Hematopoietic multipotent progenitor cell treated with erythropoietin and hydrocortisone succinate and interleukin-3 and kit ligand, for 15 days (in vitro differentiated cells): ENCODE measurements around the gene DCLRE1B.

ENCODE experiments used
- DNase-seq: peaks from one replicate; pipeline ENCODE4 v3.0.0-alpha.2; 2015; ENCODE audit warnings: low spot score

Gene DCLRE1B

DNA sequence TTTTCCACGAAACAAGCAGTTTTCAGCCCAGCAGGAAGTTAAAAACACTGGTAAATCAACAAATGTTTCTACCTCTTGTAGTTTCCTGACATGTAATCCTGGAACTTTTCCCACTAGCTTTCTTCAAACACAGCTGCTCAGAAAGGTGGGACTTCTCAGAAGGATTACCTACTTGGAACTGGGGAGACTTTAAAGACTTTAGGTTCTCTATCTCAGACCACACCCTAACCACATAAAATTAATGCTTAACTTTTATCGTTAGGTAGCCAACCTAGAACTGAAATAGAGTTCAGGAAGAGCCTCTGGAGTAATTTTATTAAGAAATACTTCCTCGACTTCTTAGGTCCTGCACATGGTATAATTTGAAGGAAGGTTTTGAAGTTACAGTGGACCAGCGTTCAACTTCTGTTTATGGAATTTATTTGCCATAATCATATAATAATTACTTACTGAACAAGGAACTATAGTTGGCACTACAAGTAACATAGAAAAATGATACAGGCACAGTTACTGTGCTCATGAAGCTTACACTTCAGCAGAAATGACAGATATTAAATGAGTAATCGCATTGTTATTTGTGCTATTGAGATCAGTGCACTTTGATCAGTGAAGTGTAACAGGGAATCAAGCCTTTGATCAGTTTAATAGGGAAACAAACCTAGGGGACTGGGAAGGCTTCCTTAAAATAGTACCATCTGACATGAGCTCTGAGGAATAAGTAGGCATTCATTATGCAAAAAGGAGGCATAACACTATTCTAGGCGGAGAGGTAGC is 17.5 kb upstream of the DCLRE1B start, which contains the start of gene BCL2L15:
Gene BCL2L15, minus strand, starts transcription at position 180 of the 774 bp plus-strand sequence. CDS start 206 bp downstream, outside the sequence.
- DNase-seq, result no peak

DNA sequence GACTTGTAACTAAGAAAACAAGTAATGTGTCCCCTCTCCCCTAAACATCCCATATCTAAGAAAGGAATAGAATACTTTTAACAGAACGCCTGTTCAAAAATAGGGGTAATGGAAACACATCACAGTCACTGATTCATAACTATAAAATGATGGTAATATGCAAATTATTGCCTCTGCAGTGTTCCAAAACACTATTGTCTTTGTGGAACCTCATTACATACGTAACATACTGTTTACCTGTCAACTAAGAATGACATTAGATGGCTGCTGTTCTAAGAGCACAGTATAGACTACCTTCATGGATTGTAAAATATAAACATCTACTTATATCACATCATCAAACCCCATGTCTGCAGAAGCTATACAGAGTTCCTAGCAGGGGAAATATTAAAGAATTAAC is 14.3 kb upstream of the DCLRE1B start:
- DNase-seq, result no peak

DNA sequence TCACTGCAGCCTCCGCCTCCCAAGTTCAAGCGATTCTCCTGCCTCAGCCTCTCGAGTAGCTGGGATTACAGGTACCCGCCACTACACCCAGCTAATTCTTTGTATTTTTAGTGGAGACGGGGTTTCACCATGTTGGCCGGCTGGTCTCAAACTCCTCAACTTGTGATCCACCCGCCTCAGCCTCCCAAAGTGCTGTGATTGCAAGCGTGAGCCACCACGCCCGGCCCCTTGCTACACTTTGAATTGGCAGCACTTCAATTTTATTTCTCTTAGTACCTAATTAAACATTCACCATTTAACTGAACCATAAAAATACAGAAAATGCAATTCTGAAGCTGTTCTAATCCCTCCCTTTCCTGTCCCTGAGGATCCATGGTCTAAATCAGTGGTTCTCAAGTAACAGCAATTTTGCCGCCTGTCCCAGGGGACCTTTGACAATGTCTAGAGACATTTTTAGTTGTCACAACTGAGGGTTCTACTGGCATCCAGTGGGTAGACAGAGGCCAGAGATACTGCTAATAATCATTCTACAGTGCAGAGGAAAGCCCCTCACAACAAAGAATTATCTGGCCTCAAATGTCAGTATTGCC is 13.4 kb upstream of the DCLRE1B start:
- DNase-seq, result no peak

DNA sequence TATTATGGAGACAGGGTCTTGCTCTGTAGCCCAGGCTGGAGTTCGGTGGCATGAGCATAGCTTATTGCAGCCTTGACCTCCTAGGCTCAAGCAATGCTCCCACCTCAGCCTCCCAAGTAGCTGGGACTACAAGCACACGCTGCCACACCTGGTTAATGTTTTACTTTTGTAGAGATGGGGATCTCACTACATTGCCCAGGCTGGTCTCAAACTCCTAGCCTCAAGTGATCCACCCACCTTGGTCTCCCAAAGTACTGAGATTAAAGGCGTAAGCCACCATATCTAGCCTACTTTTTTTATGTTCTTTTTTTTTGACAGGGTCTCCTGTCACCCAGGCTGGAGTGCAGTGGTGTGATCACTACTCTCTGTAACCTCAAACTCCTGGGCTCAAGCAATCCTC is 11.9 kb upstream of the DCLRE1B start:
- DNase-seq, result no peak

DNA sequence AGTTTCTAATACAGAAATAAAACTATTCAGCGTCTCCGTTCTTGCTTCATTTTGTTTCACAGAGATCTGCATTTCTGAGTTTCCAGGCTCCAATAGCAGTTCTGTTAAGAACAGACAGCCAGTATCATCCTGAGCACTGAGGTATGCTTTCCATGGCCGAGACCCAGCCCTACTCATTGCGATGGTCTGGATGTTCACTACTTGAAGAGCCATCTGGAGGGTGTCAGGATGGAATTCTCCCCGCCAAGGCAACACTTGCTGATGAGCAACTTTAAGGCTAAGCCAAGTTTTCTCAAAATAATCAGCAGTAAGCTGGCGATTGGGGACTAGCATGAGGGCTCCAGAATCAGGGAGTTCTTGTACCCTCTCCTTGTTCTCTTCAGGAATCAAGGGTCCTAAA is 10.0 kb upstream of the DCLRE1B start:
- DNase-seq, result no peak

DNA sequence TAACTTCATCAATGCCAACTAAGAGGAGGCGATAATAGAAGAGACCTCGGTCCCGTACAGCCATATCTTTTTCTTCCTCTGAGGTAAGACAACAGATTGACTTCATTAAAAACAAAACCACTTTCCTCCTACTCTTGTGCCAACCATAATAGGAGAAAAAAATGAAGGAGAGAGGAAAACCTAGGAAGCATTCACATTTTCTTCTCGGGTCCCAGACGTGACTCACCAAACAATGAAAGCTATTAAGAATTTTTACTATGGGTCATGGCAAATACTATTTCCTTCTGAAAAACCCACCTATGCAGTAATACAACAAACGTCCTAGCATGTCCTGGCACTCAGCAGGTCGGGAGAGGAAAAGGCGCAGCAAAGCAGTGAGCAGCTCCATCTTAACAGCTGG is 9.2 kb upstream of the DCLRE1B start:
- no peak for DNase-seq

DNA sequence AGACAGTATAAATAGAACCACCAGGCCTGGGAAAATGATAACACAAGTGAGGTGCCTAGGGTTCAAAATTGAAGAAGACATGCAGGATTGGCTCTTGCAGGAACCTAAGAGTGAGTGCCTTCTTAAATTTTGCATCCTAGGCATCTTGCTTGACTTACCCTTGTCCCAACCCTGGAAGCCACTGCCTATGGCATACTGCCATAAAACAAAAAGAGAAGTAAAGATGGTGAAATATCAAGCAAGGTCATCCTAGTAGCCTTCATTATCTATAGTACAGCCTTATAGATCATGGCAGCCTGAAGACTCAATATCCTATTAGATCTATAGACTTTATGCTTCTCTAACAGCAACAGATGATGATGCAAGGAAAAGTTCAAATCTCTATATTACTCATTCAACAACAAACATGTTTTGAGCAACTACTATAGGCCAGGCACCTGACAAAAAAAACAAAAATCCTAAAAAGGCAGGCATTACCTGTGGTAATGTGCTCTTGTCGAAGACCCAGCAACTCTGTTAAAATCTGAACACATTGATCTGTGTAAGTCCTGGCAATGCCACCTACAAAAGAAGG is 6.8 kb upstream of the DCLRE1B start:
- DNase-seq, result no peak

DNA sequence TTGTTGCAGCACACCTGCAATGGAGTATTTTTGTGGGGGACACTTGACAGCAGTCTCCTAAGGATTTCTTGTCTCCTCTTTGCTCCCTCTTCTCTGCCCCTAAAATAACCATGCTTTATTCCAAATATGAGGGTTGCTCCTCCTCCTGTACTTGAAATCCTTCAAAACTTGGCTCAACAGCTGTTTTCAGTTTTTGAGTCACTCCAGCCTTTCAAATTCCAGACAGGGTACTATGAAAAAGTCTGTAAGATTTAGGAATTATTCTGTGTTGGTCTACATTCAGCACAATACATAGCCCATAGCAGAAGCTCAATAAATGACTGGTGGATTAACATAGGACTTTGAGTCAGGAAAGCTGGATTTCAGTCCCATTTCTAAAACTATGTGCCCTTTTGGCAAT is 6.0 kb upstream of the DCLRE1B start:
- no peak for DNase-seq

DNA sequence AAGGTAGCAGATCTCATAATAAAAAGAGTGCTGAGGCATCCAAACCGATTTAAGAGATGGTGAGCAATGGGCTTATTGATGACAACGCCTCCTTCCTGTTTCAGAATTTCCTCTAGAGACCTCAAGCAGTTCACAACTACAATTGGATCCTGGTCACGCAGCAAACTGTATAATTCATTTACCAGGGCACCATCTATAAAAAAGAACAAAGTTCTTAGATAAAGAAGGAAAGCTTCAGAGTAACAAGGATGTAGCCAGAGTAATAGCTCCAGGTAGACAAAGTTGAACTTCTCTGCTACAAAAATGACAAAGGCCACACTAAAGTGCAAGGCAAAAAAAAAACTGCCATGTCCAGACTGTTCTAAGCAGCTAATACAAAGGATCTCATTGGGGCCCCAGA is 3.9 kb upstream of the DCLRE1B start:
- no peak for DNase-seq

DNA sequence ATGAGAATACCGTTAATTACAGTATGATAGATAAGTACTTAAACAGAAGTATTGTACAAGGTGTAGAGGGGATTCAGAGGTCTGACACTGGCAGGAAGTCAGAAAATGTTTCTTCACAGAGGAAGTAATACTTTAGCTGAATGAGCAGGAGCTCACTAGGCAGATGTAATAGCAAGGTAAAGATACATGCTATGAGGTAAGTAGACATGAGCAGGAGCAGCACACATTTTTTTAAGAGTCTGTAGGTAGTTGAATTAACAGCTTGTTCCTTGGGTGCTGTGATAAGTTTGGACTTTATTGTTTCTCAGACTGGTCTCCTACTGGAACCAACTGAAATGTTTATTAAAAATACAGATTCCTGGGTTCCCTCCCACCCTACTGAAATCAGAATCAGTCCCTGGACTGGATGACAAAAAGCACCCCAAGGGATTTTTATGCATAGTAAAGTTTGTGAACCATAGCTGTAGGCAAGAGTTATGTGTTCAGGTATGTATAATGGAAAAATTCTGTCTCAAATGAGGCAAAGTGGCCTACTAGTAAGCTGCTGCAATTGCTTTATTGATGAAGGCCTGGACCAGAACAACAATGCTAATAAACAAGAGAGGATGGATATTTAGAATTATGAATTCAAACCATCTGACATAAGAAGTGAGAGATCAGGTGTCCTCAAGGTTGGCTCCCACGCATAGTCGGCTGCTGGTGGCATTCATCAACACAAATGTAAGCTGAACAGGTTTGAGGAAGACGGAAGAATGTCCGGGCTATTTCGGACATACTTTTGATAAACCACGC is 1.4 kb upstream of the DCLRE1B start:
- no peak for DNase-seq

DNA sequence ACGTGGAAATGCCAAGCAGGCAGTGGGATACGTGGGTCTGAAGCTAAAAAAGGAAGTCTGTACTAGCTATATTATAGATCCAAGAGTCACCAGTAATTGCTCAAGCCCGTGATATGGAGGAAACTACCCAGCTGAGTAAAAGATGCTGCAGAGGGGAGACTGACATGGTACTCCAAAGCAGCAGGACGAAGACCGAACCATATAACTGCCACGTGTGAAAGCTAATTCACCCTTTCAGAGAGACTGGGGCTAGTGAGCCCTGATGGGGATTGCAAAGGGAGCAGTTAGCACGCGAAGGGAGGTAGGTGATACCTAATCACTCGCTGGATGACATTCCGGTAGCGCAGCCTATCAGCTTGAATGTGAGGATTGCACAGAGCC is 843 bp upstream of the DCLRE1B start:
- DNase-seq, result no peak

DNA sequence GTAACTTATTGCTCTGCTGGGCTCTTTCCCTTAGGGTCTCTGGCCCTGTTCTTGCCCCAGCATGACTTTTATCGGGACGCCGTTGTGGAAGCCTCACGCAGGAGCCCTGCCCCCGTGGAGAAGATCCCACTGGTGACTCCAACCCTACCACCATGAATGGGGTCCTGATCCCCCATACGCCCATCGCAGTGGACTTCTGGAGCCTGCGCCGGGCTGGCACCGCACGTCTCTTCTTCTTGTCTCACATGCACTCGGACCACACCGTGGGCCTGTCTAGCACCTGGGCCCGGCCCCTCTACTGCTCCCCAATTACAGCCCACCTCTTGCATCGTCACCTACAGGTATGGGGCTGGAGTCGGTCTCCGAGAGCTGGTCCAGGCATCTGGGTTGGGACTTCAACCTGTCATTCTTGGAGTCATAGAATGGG is 322 bp downstream of the DCLRE1B start:
- DNase-seq, result no peak

DNA sequence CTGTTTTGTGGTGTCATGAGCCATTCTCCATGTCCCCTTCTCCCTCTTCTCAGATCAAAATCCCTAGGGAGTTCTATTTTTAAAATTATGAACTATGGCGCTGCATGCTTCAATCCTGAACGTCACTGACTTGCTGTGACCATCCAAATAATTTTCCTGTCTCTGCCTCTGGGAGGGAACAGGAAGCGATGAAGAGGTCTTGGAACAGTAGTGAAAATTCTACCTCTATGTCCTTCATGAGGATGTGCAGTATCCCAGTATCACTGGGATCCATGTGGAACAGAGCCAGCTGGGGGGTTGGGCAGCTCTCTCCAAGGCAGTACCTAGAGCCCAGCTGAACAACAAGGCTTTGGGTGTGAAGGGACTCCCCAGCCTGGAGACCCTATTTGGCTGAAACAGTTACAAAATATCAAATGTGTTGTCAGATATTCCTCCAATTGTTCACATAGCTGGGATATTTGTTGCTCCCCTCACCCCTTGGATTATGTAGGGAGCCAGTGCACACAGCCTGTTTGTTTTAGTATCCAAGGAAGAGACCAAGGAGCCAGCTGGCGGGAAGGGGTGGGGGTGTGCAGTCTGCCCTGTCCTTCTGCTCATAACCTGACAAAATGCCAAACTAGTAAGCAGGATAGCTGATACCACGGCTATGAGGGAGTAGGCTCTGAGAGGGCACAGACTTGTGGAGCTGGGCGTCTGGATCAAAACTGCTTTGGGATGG is 7.6 kb downstream of the DCLRE1B start:
- peak; percentile 87 for DNase-seq

DNA sequence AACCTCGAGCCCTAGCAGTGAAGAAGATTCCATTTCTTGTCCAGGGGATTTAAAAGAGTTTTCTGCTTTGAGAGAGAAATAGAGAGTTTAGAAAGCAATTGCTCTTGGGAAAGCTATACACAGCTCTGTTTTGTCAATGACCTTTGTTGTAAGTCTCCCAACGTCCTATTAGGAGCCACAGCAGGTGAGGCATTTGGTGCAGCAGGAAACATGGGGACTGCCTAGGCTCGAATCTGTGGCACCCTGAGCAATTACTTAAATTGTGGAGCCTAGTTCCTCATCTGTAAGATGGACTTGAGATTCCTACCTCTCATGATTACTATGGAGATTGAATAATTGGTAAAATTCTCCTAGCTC is 8.2 kb downstream of the DCLRE1B start:
- DNase-seq, result no peak

DNA sequence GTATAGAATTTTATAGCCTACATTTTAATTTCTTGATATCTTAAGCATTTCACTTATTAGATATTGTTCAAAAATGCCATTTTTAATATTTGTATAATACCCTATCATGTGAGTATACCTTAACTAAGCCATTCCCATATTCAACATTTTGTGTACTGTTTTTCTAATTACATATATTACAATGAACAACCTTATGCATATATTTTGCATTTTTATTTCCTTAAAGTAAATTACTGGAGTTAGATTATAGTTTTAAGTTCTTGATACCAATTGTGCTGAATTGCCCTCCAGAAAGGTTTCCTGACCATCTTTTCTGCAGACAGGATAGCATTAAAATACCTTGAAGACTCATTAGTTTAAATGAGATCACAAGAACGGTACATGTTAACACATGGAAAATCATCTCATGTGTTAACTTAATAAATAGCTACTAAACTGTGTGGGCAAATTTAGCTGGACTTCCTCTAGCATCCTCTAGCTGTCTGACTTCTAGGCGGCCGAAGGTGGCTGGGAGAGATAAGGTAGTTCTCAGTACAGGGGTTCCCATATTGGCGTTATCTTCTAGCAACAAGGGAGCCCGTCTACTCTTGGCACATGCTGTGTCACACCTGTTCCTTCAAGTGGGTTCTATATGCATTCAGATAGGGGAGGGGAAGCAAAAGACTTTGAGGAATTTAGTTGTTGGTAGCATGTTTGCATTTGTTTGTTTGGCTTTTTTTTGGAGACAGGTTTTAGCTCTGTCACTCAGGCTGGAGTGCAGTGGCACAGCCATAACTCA is 8.9 kb downstream of the DCLRE1B start:
- DNase-seq, result peak; percentile 97

DNA sequence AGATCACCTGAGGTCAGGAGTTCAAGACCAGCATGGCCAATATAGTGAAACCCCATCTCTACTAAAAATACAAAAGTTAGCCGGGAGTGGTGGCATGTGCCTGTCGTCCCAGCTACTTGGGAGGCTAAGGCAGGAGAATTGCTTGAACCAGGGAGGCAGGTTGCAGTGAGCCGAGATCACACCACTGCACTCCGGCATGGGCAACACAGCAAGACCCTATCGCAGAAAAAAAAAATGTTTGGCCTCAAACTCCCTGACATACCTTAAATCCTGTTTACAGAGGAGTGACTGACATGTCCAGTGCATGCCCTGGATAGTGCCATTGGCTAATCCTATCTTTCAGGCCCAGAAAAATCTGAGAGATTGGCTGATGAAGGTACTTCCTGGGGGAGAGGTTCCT is 11.8 kb downstream of the DCLRE1B start:
- no peak for DNase-seq

DNA sequence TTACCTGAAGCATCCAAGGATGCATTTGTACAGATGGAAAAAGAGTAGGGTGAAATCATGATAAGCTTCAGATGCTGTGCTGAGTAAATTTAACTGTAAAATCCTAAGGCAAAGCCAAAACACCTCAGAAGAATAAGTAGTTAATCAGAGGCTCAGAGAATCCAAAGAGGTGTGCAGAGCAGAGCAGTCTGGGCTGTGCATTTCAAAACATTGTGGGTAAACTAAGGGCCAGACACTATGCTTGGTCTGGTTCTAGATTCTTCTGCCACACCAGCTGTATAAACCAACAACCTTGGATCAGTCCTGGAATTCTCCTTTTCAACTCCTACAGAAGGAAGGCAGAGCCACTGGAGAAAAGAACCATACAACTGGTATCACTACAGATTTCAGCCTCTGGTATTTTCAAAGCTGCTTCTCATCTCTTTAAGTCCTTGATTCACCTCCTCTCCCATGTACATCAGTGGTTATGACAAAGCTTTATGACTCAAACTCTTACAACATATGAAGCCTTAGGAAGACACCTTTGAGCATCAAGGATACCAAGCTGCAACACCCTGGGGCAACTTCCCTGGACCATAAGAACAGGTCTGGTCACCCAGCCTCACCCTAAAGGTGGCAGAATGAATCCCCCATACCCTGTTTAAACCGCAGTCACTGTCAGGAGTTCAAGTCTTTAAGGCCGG is 12.4 kb downstream of the DCLRE1B start:
- DNase-seq, result peak; percentile 47

DNA sequence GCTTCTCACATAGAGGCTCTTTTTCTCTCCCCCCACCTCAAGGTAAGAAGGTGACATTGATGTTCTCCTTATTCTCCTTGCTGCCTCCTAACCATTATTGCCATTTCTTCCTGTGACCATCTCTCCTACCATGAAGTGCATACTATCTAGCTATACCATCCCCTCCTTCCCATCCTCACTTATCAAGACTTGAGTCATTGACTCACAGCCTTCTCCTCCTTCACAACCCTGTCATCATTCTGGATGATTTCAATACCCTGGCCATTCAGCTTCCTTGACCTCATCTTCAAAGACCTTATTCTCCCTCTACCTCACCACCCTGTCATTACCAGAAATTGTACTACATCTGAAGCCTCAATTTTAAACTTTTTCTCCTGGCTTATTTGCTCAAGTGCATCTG is 13.1 kb downstream of the DCLRE1B start:
- DNase-seq, result peak; percentile 56

DNA sequence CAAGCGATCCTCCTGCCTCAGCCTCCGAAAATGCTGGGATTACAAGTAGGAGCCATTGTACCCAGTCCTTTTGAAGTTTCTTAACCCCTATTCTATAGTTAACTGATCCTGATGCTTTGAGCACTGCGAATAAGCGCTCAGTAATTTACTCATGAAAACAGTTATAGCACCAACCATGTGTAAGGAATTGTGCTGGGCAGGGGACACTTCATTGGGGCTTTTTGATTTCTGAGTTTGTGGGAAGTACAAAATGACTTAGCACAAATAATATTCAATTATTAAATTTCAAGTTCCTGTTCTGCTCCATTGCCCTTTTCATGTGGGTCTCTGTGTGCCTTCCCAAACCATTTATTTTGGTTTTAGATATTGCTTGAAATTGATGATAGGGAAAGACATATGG is 17.8 kb downstream of the DCLRE1B start:
- no peak for DNase-seq

DNA sequence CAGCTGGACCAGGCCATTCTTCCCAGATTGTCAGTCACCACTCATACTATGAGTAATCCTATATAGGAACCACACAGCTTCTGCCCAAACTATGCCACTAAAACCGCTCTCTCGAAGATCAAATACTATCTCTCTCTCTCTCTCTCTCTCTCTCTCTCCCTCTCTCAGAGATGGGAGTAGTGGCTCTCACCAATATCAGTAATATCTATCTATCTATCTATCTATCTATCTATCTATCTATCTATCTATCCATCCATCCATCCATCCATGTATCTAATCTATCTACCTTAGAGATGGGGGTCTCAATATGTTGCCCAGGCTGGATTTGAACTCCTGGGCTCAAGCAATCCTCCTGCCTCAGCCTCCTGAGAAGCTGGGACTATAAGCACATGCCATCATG is 19.3 kb downstream of the DCLRE1B start:
- no peak for DNase-seq
